HAP-1 (cell line): ENCODE data around the gene AVPR2.

Experiments
- DNase-seq, 2 experiments: peaks; one replicate each; pipeline ENCODE4 v3.0.0-alpha.2; 2016 to 2020; ENCODE audit warnings: low spot score in 2 of 2
- H3K27me3 ChIP-seq: fragments of 250-450 bp; sonication (Bioruptor Pico); 2 replicates; pipeline ENCODE4 v1.5.1; 2020; ENCODE audit warnings: low read depth, mild to moderate bottlenecking, moderate library complexity
- H3K36me3 ChIP-seq: fragments of 250-450 bp; sonication (Bioruptor Pico); replicated peaks from 2 replicates; pipeline ENCODE4 v1.5.1; 2020; ENCODE audit warnings: mild to moderate bottlenecking
- H3K4me1 ChIP-seq: fragments of 250-450 bp; sonication (Bioruptor Pico); 2 replicates; pipeline ENCODE4 v1.5.1; 2020; ENCODE audit warnings: mild to moderate bottlenecking
- H3K4me3 ChIP-seq: fragments of 250-450 bp; sonication (Bioruptor Pico); 2 replicates; pipeline ENCODE4 v1.5.1; 2020; ENCODE audit warnings: mild to moderate bottlenecking, moderate library complexity
- H3K9me3 ChIP-seq: fragments of 250-450 bp; sonication (Bioruptor Pico); 2 replicates; pipeline ENCODE4 v1.5.1; 2020; ENCODE audit warnings: mild to moderate bottlenecking, moderate library complexity
- in situ Hi-C: fragments of 300-500 bp; cut with MboI; formaldehyde crosslinking; loops from 3 replicates; pipeline ENCODE4 v1.14.3; 2020; ENCODE audit warnings: low sequenced_read_pairs, inconsistent platforms, mixed read lengths

The AVPR2 gene

DNA sequence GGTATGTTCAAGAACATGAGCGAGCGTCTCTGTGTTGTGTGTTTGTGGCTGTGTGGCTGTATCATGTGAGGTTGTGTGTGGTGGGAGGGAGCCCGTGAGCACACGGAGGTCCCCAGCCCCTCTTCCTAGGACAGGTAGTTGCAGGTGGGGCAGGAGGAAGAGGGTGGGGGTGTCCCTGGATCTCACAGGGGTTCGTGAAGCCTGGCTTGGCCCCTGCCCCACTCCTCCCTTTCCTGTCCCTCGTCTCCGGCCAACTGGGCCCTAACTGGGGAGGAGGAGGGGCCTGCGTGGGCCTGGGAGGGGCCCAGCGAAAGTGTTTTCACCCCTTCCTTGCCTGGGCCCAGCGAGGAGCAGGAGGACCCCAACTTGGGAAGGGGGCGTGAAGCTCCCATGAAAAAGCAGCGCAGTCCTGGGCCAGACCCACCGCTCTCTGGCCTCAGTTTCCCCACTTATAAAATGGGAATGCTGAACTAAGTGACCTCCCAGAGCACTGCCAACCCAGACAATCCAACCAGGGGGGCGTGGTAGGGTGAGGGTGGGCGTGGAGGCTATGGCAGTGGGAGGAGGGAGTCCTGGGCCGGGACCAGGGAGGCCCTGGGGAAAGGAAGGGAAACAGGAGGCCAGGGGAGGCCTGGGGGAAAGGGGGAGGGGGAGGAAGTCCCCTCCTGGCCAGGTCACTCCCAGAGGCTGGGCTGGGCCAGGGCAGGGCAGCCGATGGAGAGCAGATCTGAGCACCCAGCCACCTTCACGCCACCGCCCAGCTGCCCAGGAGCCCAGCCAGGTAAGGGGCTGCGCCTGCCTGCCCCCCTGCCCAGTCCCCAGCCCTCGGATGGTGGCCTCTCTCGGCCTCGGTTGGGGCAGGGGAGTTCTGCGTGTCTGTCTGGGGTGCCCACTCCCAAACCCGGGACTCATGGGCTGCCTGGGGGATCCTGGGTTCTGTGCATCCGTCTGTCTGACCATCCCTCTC is at the start of gene AVPR2:
AVPR2 (plus strand) TSS at position 683 of the 967 bp plus-strand sequence. CDS start 473 bp downstream, outside the sequence.
- no peaks in the 10 kb centered on the region for H3K4me1 ChIP-seq
- in situ Hi-C loops: no loop called here

DNA sequence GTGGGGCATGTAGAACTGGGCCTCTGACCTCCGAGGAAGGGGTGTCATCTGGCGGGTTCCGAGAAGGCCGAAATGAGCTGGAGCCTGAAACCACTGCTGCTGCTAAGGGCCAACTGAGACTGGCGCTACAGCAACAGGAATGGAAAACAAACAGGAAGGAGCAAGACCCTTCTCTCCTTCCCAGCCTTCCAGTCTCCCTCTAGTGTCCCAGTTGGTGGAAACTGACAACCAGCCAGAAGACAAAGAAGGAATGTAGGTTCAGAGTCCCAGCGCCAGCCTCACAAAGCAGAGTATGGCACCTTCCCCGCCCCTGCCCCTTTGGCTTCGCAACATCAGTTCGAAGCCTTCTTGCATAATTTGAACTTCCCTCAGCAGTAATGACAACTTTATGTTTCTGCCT is 49.8 kb upstream of the AVPR2 start:
- in situ Hi-C loops: no loop called here
- DNase-seq: no peak
- no peaks in the 10 kb centered on the region for H3K9me3 ChIP-seq

More for the DNA sequence above, at the start of gene AVPR2:
- Histone ChIP-seq H3K36me3 (no peaks in the 10 kb centered on the region), H3K27me3 (no peaks in the 10 kb centered on the region; the same call in 1 of the 2 replicates), H3K9me3 (no peaks in the 10 kb centered on the region), H3K4me3 (no peak within 1 kb of the TSS)
- no peak for DNase-seq

DNA sequence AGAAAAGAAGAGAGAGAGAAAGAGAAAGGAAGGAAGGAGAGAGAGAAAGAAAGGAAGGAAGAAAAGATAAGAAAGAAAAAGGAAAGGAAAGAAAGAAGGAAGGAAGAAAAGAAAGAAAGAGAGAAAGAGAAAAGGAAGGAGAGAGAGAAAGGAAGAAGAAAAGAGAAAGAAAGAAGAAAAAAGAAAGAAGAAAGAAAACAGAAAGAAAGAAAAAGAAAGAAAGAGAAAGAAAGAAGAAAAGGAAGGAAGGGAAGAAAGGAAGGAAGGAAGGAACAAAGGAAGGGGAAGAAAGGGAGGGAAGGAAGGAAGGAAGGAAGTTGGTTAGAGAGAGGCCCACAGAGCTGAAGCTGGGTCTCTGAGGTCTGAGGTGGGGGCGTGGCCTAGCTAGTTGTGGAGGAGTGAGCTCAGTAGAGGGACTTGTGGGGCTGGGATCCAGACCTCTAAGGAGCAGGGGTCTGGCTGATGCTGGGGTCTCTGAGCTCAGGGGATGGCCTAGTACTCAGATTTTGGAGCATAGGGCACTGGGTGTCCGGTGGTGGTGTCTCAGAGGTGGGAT is 47.0 kb upstream of the AVPR2 start:
- Histone ChIP-seq H3K9me3 (no peaks in the 10 kb centered on the region), H3K4me3 (no peak overlapping the region), H3K36me3 (no peaks in the 10 kb centered on the region), H3K27me3 (peaks cover 32% of the 10 kb centered on the region), H3K4me1 (no peaks in the 10 kb centered on the region; the same call in 1 of the 2 replicates)
- DNase-seq: no peak
- in situ Hi-C loops: no loop called here

More for the DNA sequence above, 49.8 kb upstream of the AVPR2 start:
- Histone ChIP-seq H3K4me1 (no peaks in the 10 kb centered on the region; the same call in 1 of the 2 replicates), H3K4me3 (no peak overlapping the region), H3K27me3 (peaks cover 27% of the 10 kb centered on the region), H3K36me3 (no peaks in the 10 kb centered on the region)

GRCh38 chrX:153861151-153861550 is 43.3 kb upstream of the AVPR2 start:
- no peak for DNase-seq
- Histone ChIP-seq H3K4me1 (no peaks in the 10 kb centered on the region), H3K9me3 (no peaks in the 10 kb centered on the region), H3K4me3 (no peak overlapping the region), H3K27me3 (peaks cover 26% of the 10 kb centered on the region), H3K36me3 (no peaks in the 10 kb centered on the region)
- in situ Hi-C loops: no loop called here

GRCh38 chrX:153861733-153862310 is 42.7 kb upstream of the AVPR2 start:
- DNase-seq: no peak
- no peaks in the 10 kb centered on the region for H3K36me3 ChIP-seq
- H3K9me3 ChIP-seq: no peaks in the 10 kb centered on the region
- peaks cover 21% of the 10 kb centered on the region for H3K27me3 ChIP-seq
- no peak overlapping the region for H3K4me3 ChIP-seq
- in situ Hi-C loops: no loop called here
- H3K4me1 ChIP-seq: no peaks in the 10 kb centered on the region

DNA sequence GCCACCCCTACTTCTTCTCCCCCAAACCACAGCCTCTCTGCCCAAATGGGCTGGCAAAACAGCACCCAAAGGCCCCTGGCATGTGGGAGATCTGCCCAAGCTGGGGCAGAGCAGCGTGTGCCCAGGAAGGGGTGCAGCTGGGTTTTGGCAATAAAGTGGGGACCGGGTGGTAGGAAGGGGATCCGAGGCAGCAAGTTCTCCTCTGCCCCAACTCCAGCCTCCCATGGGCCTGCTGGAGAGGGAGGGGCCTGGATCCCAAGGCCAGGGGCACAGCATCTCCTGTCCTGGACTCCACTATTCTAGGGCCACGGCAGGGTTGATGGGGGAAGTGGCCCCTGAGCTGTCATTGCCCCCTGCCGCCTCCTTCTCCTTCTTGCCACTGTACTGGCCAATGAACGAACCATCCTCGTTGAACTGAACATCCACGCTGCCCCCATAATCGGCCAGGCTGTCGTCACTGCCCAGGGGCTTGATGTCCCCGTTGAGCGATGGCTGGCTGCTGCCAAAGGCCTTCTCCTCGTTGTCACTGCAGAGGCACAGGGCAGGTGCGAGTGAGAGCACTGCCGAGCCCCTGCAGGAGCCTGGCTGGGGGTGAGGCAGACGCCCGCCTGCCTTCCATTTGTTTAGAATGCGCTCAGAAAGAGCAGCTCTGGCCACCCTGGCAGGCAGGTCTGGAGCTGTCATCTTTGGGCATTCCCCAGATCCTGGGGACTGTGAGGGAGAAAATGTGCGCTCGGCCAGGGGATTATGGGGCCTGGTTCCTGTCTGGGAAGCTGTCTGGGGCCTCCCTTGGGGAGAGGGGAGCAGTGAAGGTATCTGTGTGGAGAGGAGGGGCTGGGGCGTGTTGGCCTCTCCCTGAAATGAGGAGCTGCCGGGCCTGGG is 41.9 kb upstream of the AVPR2 start:
- Histone ChIP-seq H3K4me3 (no peak overlapping the region), H3K4me1 (no peaks in the 10 kb centered on the region), H3K36me3 (no peaks in the 10 kb centered on the region), H3K27me3 (peaks cover 18% of the 10 kb centered on the region), H3K9me3 (no peaks in the 10 kb centered on the region)
- DNase-seq: peak in 1 of 2 experiments; percentile 4
- in situ Hi-C loops: no loop called here

GRCh38 chrX:153863251-153863991 is 41.1 kb upstream of the AVPR2 start:
- no peaks in the 10 kb centered on the region for H3K4me1 ChIP-seq
- peak in 1 of 2 experiments; percentile 8 for DNase-seq
- 0 out of 2 replicates have a peak, but pooled peaks cover 10% of the 10 kb centered on the region for H3K27me3 ChIP-seq
- no peaks in the 10 kb centered on the region for H3K36me3 ChIP-seq
- no peaks in the 10 kb centered on the region for H3K9me3 ChIP-seq
- in situ Hi-C loops: no loop called here
- H3K4me3 ChIP-seq: no peak overlapping the region

DNA sequence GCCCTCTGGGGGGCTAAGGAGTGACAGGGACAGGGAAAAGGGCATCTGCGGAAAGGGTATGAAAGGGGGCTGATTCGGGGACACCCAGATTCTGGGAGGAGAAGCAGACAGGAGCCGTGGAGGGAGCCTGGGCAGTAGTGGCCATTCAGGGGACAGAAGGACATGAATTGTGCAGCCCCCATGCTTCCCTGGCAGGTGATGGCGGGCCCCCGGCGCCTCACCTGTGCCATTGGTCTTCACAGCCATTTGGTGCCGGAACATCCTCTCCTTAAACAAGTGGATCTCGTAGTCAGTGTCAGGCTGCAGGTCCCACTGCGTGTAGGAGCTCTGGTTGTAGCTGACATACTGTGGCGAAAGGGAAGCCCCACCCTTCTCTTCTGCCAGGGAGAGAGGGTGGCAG is 40.4 kb upstream of the AVPR2 start:
- Histone ChIP-seq H3K4me1 (no peaks in the 10 kb centered on the region), H3K4me3 (no peak overlapping the region), H3K9me3 (no peaks in the 10 kb centered on the region), H3K27me3 (0 out of 2 replicates have a peak, but pooled peaks cover 9% of the 10 kb centered on the region), H3K36me3 (no peaks in the 10 kb centered on the region)
- no peak for DNase-seq
- in situ Hi-C loops: no loop called here

DNA sequence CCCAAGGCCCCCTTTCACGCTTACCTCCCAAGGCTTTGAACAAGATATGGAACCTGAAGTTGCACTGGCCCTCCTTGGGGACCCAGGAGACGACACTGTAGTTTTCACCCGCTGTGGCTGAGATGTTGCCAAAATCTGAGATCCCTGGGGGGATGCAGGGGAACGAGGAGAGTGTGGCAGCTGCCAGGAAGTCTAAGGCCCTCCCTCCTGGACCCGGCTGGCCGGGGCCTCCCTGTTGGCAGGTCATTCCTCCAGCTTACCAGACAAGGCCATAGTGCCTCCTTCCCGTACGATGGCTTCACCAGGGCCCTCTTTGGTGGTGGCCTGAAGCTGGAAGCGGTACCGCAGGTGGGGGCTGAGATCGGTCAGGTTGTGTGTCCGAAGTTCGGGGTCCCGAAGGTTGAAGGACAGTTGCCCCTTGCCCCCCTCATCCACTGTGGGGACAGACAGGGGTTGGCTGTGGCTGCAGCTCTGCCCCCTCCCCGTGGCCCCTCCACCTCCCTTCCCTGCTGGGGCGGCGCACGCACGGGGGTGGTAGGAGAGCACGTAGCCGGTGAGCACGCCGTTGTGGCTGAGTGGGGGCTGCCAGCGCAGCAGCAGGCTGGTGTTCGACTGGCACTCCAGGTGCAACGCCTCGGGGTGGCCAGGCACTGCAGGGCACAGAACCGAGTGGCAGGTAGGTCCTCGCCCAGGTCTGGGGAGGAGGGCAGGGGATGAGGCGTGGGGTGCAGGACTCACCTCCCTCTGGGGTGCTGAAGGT is 39.7 kb upstream of the AVPR2 start:
- 0 out of 2 replicates have a peak, but pooled peaks cover 9% of the 10 kb centered on the region for H3K27me3 ChIP-seq
- no peak overlapping the region for H3K4me3 ChIP-seq
- H3K4me1 ChIP-seq: no peaks in the 10 kb centered on the region
- peak in 1 of 2 experiments; percentile 6 for DNase-seq
- H3K36me3 ChIP-seq: no peaks in the 10 kb centered on the region
- in situ Hi-C loops: no loop called here
- no peaks in the 10 kb centered on the region for H3K9me3 ChIP-seq

DNA sequence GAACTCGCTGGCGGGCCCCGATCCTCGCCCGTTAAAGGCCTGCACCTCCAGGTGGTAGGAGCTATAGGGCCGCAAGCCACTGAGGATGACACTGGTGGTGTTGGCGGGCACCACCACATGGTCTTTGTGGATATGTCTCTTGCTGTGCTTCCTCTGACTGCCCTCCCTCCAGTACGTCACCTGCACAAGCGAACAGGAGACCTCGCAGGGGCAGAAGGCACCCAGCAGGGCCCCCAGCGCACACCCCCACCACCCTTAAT is 39.2 kb upstream of the AVPR2 start:
- DNase-seq: peak in 1 of 2 experiments; percentile 6
- H3K9me3 ChIP-seq: no peaks in the 10 kb centered on the region
- in situ Hi-C loops: no loop called here
- H3K4me1 ChIP-seq: no peaks in the 10 kb centered on the region
- H3K4me3 ChIP-seq: no peak overlapping the region
- 0 out of 2 replicates have a peak, but pooled peaks cover 4% of the 10 kb centered on the region for H3K27me3 ChIP-seq
- H3K36me3 ChIP-seq: no peaks in the 10 kb centered on the region

DNA sequence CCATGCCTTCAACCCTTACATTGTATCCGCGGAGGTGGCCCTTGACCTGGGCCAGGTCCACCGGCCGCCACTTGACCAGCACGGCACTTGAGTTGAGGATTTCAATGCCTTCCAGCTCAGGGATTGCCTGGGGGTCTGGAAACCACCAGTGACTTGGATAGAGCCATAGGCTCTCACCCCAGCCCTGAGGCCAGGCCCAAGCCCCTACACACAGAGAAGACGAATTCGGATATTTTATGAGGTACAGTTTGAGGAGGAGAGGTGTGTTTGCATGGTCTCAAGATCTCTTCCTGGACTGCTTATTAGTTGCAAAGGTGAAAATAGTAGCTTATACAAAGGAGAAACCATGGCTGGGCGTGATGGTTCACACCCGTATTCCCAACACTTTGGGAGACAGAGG is 38.8 kb upstream of the AVPR2 start:
- Histone ChIP-seq H3K36me3 (no peaks in the 10 kb centered on the region), H3K4me1 (no peaks in the 10 kb centered on the region), H3K27me3 (0 out of 2 replicates have a peak, but pooled peaks cover 4% of the 10 kb centered on the region), H3K4me3 (no peak overlapping the region), H3K9me3 (no peaks in the 10 kb centered on the region)
- DNase-seq: no peak
- in situ Hi-C loops: no loop called here

DNA sequence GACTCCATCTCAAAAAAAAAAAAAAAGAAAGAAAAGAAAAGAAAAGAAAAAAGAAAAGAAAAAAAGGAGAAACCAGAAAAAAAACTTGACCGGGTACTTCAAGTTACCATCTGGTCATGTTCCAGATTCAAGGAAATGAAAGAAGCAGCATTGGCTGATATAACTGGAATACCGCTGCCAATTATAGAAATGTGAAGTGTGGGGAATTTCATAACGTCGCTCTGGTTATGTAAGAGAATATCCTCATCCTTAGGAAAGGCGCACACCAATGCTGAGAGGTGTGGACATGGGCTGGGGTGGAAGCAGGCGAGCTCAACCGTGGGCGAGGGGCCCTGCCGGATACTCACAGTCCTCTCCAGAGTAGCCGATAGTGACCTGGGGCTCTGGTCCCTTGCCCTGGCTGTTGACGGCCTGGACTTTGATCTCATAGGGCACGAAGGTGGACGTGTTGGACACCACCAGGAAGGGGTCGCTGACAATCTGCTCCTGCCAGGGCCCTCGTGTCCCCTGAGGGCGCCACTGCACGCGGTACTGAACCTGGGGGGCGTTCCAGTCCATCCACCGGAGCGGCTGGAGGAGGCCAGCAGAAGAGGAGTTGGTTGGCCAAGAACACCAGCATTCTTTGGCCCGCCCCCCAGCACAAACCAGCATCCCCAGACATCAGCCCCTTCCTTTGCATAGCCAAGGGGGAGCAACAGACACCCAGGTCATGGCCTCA is 38.0 kb upstream of the AVPR2 start:
- no peaks in the 10 kb centered on the region for H3K4me1 ChIP-seq
- H3K36me3 ChIP-seq: no peaks in the 10 kb centered on the region
- no peaks in the 10 kb centered on the region for H3K27me3 ChIP-seq
- in situ Hi-C loops: no loop called here
- H3K9me3 ChIP-seq: no peaks in the 10 kb centered on the region
- no peak overlapping the region for H3K4me3 ChIP-seq
- DNase-seq: peak in 1 of 2 experiments; percentile 5
